ENCODE data around the gene FOXK2. TPM values are rescaled to one million over a fixed set of nuclear protein-coding genes. Genes with fewer than 3 reads are reported as not detected.

FOXK2 gene
- total and polyA plus RNA-seq, 2 donors from 2014 or later, result 13.5 to 37.9 TPM

DNA sequence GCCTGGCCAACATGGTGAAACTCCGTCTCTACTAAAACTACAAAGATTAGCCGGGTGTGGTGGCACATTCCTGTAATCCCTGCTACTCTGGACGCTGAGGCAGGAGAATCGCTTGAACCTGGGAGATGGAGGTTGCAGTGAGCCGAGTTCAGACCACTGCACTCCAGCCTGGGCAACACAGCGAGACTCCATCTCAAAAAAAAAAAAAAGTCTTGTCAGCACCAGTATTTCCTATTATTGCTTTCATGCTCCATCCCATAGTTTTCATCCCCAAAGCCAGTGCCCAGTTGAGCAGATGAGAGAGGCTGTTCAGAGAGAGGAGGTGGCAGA lies 70.3 kb downstream of the FOXK2 start:
- H3K4me1 ChIP-seq (ENCODE audit: control insufficient read depth in 2 of 3, insufficient read depth in 2 of 3, low read depth in 1 of 3, low read length in 3 of 3), result peaks cover 0 to 13% (median 12%) of the 10 kb centered on the region in 3 donors
- no peaks in the 10 kb centered on the region for H3K27me3 ChIP-seq (ENCODE audit: control insufficient read depth, insufficient read depth, low read length)
- no peak overlapping the region for H3K27ac ChIP-seq (ENCODE audit: low read depth in 2 of 2, low read length in 2 of 2)
- no peaks in the 10 kb centered on the region for H3K9me3 ChIP-seq (ENCODE audit: control insufficient read depth in 2 of 3, insufficient read depth in 1 of 3, low read length in 3 of 3)
- peak in 1 of 5 donors; percentile 14 for DNase-seq
- TF ChIP-seq CTCF (IDR thresholded peaks at IDR 0.05; ENCODE audit: borderline replicate concordance, extremely low read depth, insufficient read depth), result no peak
- no peak for FAIRE-seq
- no peak overlapping the region for H3K4me3 ChIP-seq (ENCODE audit: low read length in 3 of 3)
- H3K36me3 ChIP-seq (ENCODE audit: control insufficient read depth in 2 of 3, insufficient read depth in 3 of 3, low read length in 3 of 3), result peaks cover 2 to 18% (median 6%) of the 10 kb centered on the region in 3 donors
- intact Hi-C loops (cut with DNase I), result no loop called here
- no peak overlapping the region for H3K9ac ChIP-seq (ENCODE audit: low read length in 3 of 3)

DNA sequence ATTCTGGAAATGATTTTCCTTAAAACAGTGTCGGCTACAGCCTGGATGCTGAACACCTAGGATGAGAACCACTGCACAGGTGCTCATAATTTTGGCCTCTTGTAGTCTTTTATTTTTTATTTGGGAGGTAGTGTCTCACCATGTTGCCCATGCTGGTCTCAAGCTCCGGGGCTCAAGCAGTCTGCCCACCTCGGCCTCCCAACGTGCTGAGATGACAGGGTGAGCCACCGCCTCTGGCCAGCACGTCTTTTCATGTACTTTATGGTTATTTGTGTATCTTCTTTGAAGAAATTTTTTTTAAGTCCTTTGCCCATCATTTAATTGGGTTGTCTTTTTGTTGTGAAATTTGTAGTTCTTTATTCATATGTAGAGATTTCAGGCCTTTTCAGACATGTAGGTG lies 70.7 kb downstream of the FOXK2 start:
- H3K9ac ChIP-seq (ENCODE audit: low read length in 3 of 3), result no peak overlapping the region
- DNase-seq (peak in 1 of 5 donors; percentile 36), FAIRE-seq (no peak)
- no peaks in the 10 kb centered on the region for H3K27me3 ChIP-seq (ENCODE audit: control insufficient read depth, insufficient read depth, low read length)
- H3K9me3 ChIP-seq (ENCODE audit: control insufficient read depth in 2 of 3, insufficient read depth in 1 of 3, low read length in 3 of 3), result no peaks in the 10 kb centered on the region
- no peak overlapping the region for H3K4me3 ChIP-seq (ENCODE audit: low read length in 3 of 3)
- intact Hi-C loops (cut with DNase I), result no loop called here
- TF ChIP-seq CTCF (IDR thresholded peaks at IDR 0.05; ENCODE audit: borderline replicate concordance, extremely low read depth, insufficient read depth), result no peak
- H3K36me3 ChIP-seq (ENCODE audit: control insufficient read depth in 2 of 3, insufficient read depth in 3 of 3, low read length in 3 of 3), result peaks cover 2 to 16% (median 6%) of the 10 kb centered on the region in 3 donors
- peaks cover 0 to 13% (median 12%) of the 10 kb centered on the region in 3 donors for H3K4me1 ChIP-seq (ENCODE audit: control insufficient read depth in 2 of 3, insufficient read depth in 2 of 3, low read depth in 1 of 3, low read length in 3 of 3)
- H3K27ac ChIP-seq (ENCODE audit: low read depth in 2 of 2, low read length in 2 of 2), result no peak overlapping the region

- DNase-seq (peak in 1 of 5 donors; percentile 73), FAIRE-seq (no peak)
- Histone ChIP-seq H3K4me3 (ENCODE audit: low read length in 3 of 3) (no peak overlapping the region), H3K9me3 (ENCODE audit: control insufficient read depth in 2 of 3, insufficient read depth in 1 of 3, low read length in 3 of 3) (no peaks in the 10 kb centered on the region), H3K36me3 (ENCODE audit: control insufficient read depth in 2 of 3, insufficient read depth in 3 of 3, low read length in 3 of 3) (peaks cover 2 to 15% (median 6%) of the 10 kb centered on the region in 3 donors), H3K27ac (ENCODE audit: low read depth in 2 of 2, low read length in 2 of 2) (no peak overlapping the region), H3K4me1 (ENCODE audit: control insufficient read depth in 2 of 3, insufficient read depth in 2 of 3, low read depth in 1 of 3, low read length in 3 of 3) (peaks cover 0 to 13% (median 12%) of the 10 kb centered on the region in 3 donors), H3K27me3 (ENCODE audit: control insufficient read depth, insufficient read depth, low read length) (no peaks in the 10 kb centered on the region), H3K9ac (ENCODE audit: low read length in 3 of 3) (no peak overlapping the region)
- intact Hi-C loops (cut with DNase I), result no loop called here
- TF ChIP-seq CTCF (IDR thresholded peaks at IDR 0.05; ENCODE audit: borderline replicate concordance, extremely low read depth, insufficient read depth), result no peak
Measured at GRCh38 chr17:82590881-82591539, 71.5 kb downstream of the FOXK2 start.
